H1 (cell line): ENCODE results near the gene CA14. TPM values are rescaled to one million over a fixed set of nuclear protein-coding genes. Genes with fewer than 3 reads are reported as not detected.
A peak's percentile ranks its signal among the peaks of the same experiment; 100 is the strongest.
"Not testable (repeated sequence)": the region's sequence is repeated elsewhere in the genome, so short reads cannot be mapped to it uniquely, and the experiment has no call there.

Experiments
- CTCF ChIA-PET: fragments of 300-600 bp; sonication (Branson Sonifier 250); formaldehyde crosslinking; loops from one replicate; lab custom pipeline; 2021; ENCODE audit not compliant: partially characterized antibody; lab: Charles Lee
- POLR2A ChIA-PET: fragments of 300-600 bp; sonication (Branson Sonifier 250); formaldehyde crosslinking; loops from one replicate; lab custom pipeline; 2021; ENCODE audit warnings: inconsistent platforms; ENCODE audit not compliant: partially characterized antibody; lab: Charles Lee
- DNase-seq, 2 experiments: peaks; one replicate each; pipeline versions ENCODE4 v3.0.0 to v3.0.0-alpha.2; 2010 to 2022; ENCODE audit warnings: low spot score in 2 of 2, low read depth in 1 of 2, mixed read lengths in 1 of 2
- FAIRE-seq: peaks from 2 replicates; lab custom pipeline; 2011; peaks lifted over from hg19 to GRCh38; lab: Jason Lieb, UNC
- H2AFZ ChIP-seq: 2 replicates; pipeline ENCODE4 v1.8.1; 2012; ENCODE audit warnings: low read length, inconsistent platforms
- H2AK5ac ChIP-seq: 2 replicates; pipeline ENCODE4 v1.6.1; 2013; ENCODE audit warnings: low read depth, low read length
- H2BK120ac ChIP-seq: replicated peaks from 2 replicates; pipeline ENCODE3; 2013; ENCODE audit warnings: low read depth, low read length, inconsistent platforms
- H2BK12ac ChIP-seq: 2 replicates; pipeline ENCODE4 v1.6.1; 2013; ENCODE audit warnings: low read depth, low read length
- H2BK15ac ChIP-seq: 2 replicates; pipeline ENCODE4 v1.6.1; 2013; ENCODE audit warnings: low read length
- H2BK20ac ChIP-seq: 2 replicates; pipeline ENCODE4 v1.6.1; 2013; ENCODE audit warnings: low read length
- H2BK5ac ChIP-seq: 2 replicates; pipeline ENCODE4 v1.6.1; 2013; ENCODE audit warnings: low read depth, low read length
- H3K14ac ChIP-seq: 2 replicates; pipeline ENCODE4 v1.6.1; 2013; ENCODE audit warnings: inconsistent platforms; ENCODE audit not compliant: insufficient read length
- H3K18ac ChIP-seq: 2 replicates; pipeline ENCODE4 v1.6.1; 2013; ENCODE audit warnings: low read length; ENCODE audit errors: extremely low read depth
- H3K23ac ChIP-seq: 2 replicates; pipeline ENCODE4 v1.6.1; 2013; ENCODE audit warnings: inconsistent platforms; ENCODE audit not compliant: insufficient read length
- H3K23me2 ChIP-seq: 2 replicates; pipeline ENCODE4 v1.6.1; 2013; ENCODE audit warnings: low read depth, low read length
- H3K27ac ChIP-seq: 2 replicates; pipeline ENCODE4 v1.6.1; 2011; ENCODE audit warnings: low read depth, low read length, inconsistent platforms
- H3K27me3 ChIP-seq, 4 experiments: replicated peaks in 1 of 4; 1 replicate in 1 of 4; 2 replicates in 3 of 4; pipeline versions ENCODE4 v1.6.1 to v1.8.1; 2011 to 2013; ENCODE audit warnings: low read length in 3 of 4, mild to moderate bottlenecking in 3 of 4, inconsistent platforms in 2 of 4, mixed read lengths in 2 of 4, moderate library complexity in 1 of 4; ENCODE audit not compliant: control insufficient read depth in 3 of 4, insufficient read depth in 3 of 4; ENCODE audit errors: extremely low read depth in 1 of 4
- H3K36me3 ChIP-seq, 4 experiments: 2 replicates each; pipeline versions ENCODE4 v1.6.1 to v1.8.1; 2011 to 2013; ENCODE audit warnings: mild to moderate bottlenecking in 4 of 4, low read length in 3 of 4, moderate library complexity in 2 of 4, control low read depth in 1 of 4, inconsistent platforms in 1 of 4; ENCODE audit not compliant: insufficient read depth in 4 of 4, control insufficient read depth in 2 of 4
- H3K4ac ChIP-seq: replicated peaks from 2 replicates; pipeline ENCODE3; 2013; ENCODE audit warnings: low read length, low read depth, mixed read lengths, inconsistent platforms; ENCODE audit not compliant: insufficient read length
- H3K4me1 ChIP-seq, 4 experiments: replicated peaks in 1 of 4; 1 replicate in 1 of 4; 2 replicates in 3 of 4; pipeline versions ENCODE4 v1.6.1 to v1.8.1; 2011 to 2013; ENCODE audit warnings: low read length in 3 of 4, inconsistent platforms in 2 of 4, mixed read lengths in 1 of 4; ENCODE audit not compliant: insufficient read depth in 4 of 4, control insufficient read depth in 3 of 4
- H3K4me2 ChIP-seq, 2 experiments: 2 replicates each; pipeline versions ENCODE4 v1.6.1 to v1.8.1; 2011 to 2013; ENCODE audit warnings: low read depth in 2 of 2, low read length in 2 of 2, control low read depth in 1 of 2, inconsistent platforms in 1 of 2, mild to moderate bottlenecking in 1 of 2; ENCODE audit not compliant: insufficient read depth in 1 of 2
- H3K4me3 ChIP-seq, 4 experiments: fragments of 200-600, 300-600 bp in 1 of 4; sonication (generic), shearing (Covaris generic), sonication (Bioruptor Twin) in 1 of 4; 2 replicates each; pipeline versions ENCODE4 v1.5.1 to v1.8.1; 2011 to 2016; ENCODE audit warnings: low read length in 4 of 4, low read depth in 3 of 4, control low read depth in 2 of 4, inconsistent platforms in 2 of 4, mild to moderate bottlenecking in 2 of 4, mixed read lengths in 1 of 4, moderate library complexity in 1 of 4; ENCODE audit not compliant: insufficient read depth in 2 of 4; ENCODE audit errors: extremely low read depth in 1 of 4
- H3K56ac ChIP-seq: replicated peaks from 2 replicates; pipeline ENCODE3; 2013; ENCODE audit warnings: low read depth, mild to moderate bottlenecking, mixed read lengths, low read length, inconsistent platforms; ENCODE audit not compliant: insufficient read length
- H3K79me1 ChIP-seq: 2 replicates; pipeline ENCODE4 v1.6.1; 2013; ENCODE audit warnings: low read depth, low read length, control low read depth
- H3K79me2 ChIP-seq, 2 experiments: 2 replicates each; pipeline versions ENCODE4 v1.6.1 to v1.8.1; 2012 to 2013; ENCODE audit warnings: low read length in 2 of 2, mild to moderate bottlenecking in 2 of 2, inconsistent platforms in 1 of 2; ENCODE audit not compliant: insufficient read depth in 2 of 2, control insufficient read depth in 1 of 2
- H3K9ac ChIP-seq, 4 experiments: replicated peaks in 1 of 4; 1 replicate in 1 of 4; 2 replicates in 3 of 4; pipeline versions ENCODE4 v1.6.1 to v1.8.1; 2011 to 2013; ENCODE audit warnings: low read depth in 3 of 4, low read length in 3 of 4, control low read depth in 2 of 4, mild to moderate bottlenecking in 2 of 4, moderate library complexity in 2 of 4, inconsistent platforms in 1 of 4; ENCODE audit errors: extremely low read depth in 1 of 4
- H3K9me3 ChIP-seq, 2 experiments: 2 replicates each; pipeline versions ENCODE4 v1.6.1 to v1.8.1; 2012 to 2013; ENCODE audit warnings: mild to moderate bottlenecking in 2 of 2, moderate library complexity in 2 of 2, control low read depth in 1 of 2, inconsistent platforms in 1 of 2, low read depth in 1 of 2, low read length in 1 of 2, mixed read lengths in 1 of 2; ENCODE audit not compliant: insufficient read depth in 2 of 2
- H4K20me1 ChIP-seq, 2 experiments: replicated peaks in 1 of 2; 2 replicates each; pipeline versions ENCODE3 to v1.8.1; 2011 to 2013; ENCODE audit warnings: inconsistent platforms in 2 of 2, low read length in 2 of 2, mild to moderate bottlenecking in 1 of 2; ENCODE audit not compliant: insufficient read depth in 2 of 2, control insufficient read depth in 1 of 2
- H4K5ac ChIP-seq: 2 replicates; pipeline ENCODE4 v1.6.1; 2013; ENCODE audit warnings: low read length, low read depth, mixed read lengths, inconsistent platforms; ENCODE audit not compliant: insufficient read length
- H4K8ac ChIP-seq: 2 replicates; pipeline ENCODE4 v1.8.0; 2013; ENCODE audit warnings: mild to moderate bottlenecking, moderate library complexity, low read length, inconsistent platforms; ENCODE audit not compliant: insufficient read depth; ENCODE audit errors: extremely low read depth
- H4K91ac ChIP-seq: replicated peaks from 2 replicates; pipeline ENCODE3; 2013; ENCODE audit warnings: low read length, mixed read lengths, inconsistent platforms; ENCODE audit not compliant: insufficient read length
- WGBS, 2 experiments: shearing (Covaris generic) in 1 of 2; methylation state at CpG; one replicate each; pipeline versions ENCODE4 v1.1.6 to v1.1.7; 2013 to 2015; ENCODE audit warnings: low lambda C conversion rate in 2 of 2, mixed read lengths in 2 of 2, inconsistent platforms in 1 of 2, low coverage in 1 of 2, missing lambda C conversion rate in 1 of 2; ENCODE audit not compliant: insufficient replicate concordance in 2 of 2, insufficient coverage in 1 of 2, insufficient read length in 1 of 2; ENCODE audit errors: extremely low coverage in 1 of 2, missing lambda C conversion rate in 1 of 2; 5-methylcytosine and 5-hydroxymethylcytosine counted together
- polyA plus RNA-seq, 7 experiments: library from polyadenylated mRNA; depleted of rRNA in 3 of 7; stranded (reverse) in 5 of 7; unstranded in 2 of 7; fragments of >200 nt in 5 of 7; fragments of 200-250 nt in 2 of 7; gene quantifications; 1 replicate in 5 of 7; 2 replicates in 1 of 7; 4 replicates in 1 of 7; pipeline versions ENCODE4 v1.2.1 to v1.2.3, GENCODE V29; 2011 to 2013; ENCODE audit warnings: missing spikeins in 2 of 7, mixed read lengths in 2 of 7
- total RNA-seq: library from RNA; stranded (reverse); fragmentation: NEBNext Ultra II Directional; extraction: Animal tissue kit (Norgen Biotek cat#: 25700); gene quantifications from 2 replicates; pipeline ENCODE4 v1.2.1, GENCODE V29; 2021

Gene CA14
- total and polyA plus RNA-seq, 2 of the 8 experiments (the other 6 are each of a cell fraction or from before 2014, with no cell fraction given), result 52.3 to 105 TPM

- CTCF ChIA-PET, result interaction anchor here (0.6 to 1.2 kb wide), 10 partner anchors 8 to 1300 kb away, joined by 3 to 4 read pairs (median 3); no protein-coding TSS in a partner anchor
- not testable (repeated sequence) for H3K56ac ChIP-seq, FAIRE-seq, H2BK12ac ChIP-seq, H3K18ac ChIP-seq, H3K4me1 ChIP-seq, H2BK5ac ChIP-seq, H3K23me2 ChIP-seq, H2BK20ac ChIP-seq, H3K23ac ChIP-seq, H3K4ac ChIP-seq, H3K9me3 ChIP-seq, H4K91ac ChIP-seq, H4K20me1 ChIP-seq, H3K27me3 ChIP-seq, H4K8ac ChIP-seq, DNase-seq, H3K79me1 ChIP-seq, H3K36me3 ChIP-seq, H2BK120ac ChIP-seq, H3K14ac ChIP-seq, H2AK5ac ChIP-seq, H3K79me2 ChIP-seq
- Histone ChIP-seq H2AFZ (0 out of 2 replicates have a peak overlapping the region, but pooled peaks have one; percentile 18), H2BK15ac (peak overlapping the region; percentile 53; the same call in 1 of the 2 replicates), H3K27ac (0 out of 2 replicates have a peak overlapping the region, but pooled peaks have one; percentile 72), H3K4me3 (peak overlapping the region; percentile 44 to 63 (median 54); a peak in 7 of 8 replicates), H4K5ac (peak overlapping the region; percentile 75), H3K9ac (peak overlapping the region; percentile 13 to 75 (median 52); a peak in 4 of 7 replicates), H3K4me2 (peak overlapping the region; percentile 61 to 69)
- POLR2A ChIA-PET, result interaction anchor here (0.6 to 2.4 kb wide), 7 partner anchors 9 to 55 kb away, joined by 3 to 9 read pairs (median 3); partner anchors contain the start of genes APH1A and CA14
- 66% methylated on average over 12 of the region's 18 CpGs; no CpG with 5 or more reads in 1 of the 2 experiments for WGBS, 2 experiments
Observed at GRCh38 chr1:150214099-150214756, 43.3 kb upstream of the CA14 start.
